GM12878 (cell line): ENCODE data around the gene BPIFB4. TPM values are rescaled to one million over a fixed set of nuclear protein-coding genes. Genes with fewer than 3 reads are reported as not detected.

Experiments used
- ATAC-seq: fragments of 200-7000 bp; cut with Tn5 transposase; 3 replicates; pipeline ENCODE4 v1.9.1; 2020; ENCODE audit warnings: mild to moderate bottlenecking, moderate library complexity
- BruUV-seq: library from RNA; stranded (reverse); fragments of 400-500 nt; replicated peaks from 2 replicates; lab custom pipeline; 2021; lab: Mats Ljungman, UMichigan
- CTCF ChIA-PET: fragments of 300-600 bp; sonication (Branson Sonifier 250); formaldehyde crosslinking; extraction: SDS; loops from one replicate; lab custom pipeline; 2021; ENCODE audit warnings: inconsistent platforms; lab: Yijun Ruan, JAX
- POLR2A ChIA-PET: fragments of 350-600 bp; formaldehyde crosslinking; extraction: SDS; loops from one replicate; lab custom pipeline; 2021; ENCODE audit warnings: inconsistent platforms; lab: Charles Lee
- RAD21 ChIA-PET: fragments of 300-600 bp; sonication (Branson Sonifier 250); formaldehyde crosslinking; loops from one replicate; lab custom pipeline; 2023; ENCODE audit warnings: antibody characterized with exemption; ENCODE audit not compliant: unreplicated experiment; lab: Charles Lee
- SMC1A ChIA-PET: fragments of 300-600 bp; sonication (Branson Sonifier 250); formaldehyde crosslinking; loops from one replicate; lab custom pipeline; 2023; ENCODE audit not compliant: unreplicated experiment, uncharacterized antibody; lab: Charles Lee
- DNase-seq: peaks from one replicate; pipeline ENCODE4 v3.0.0-alpha.2; 2011; ENCODE audit warnings: low read depth, low spot score
- FAIRE-seq: peaks from 3 replicates; lab custom pipeline; 2011; peaks lifted over from hg19 to GRCh38; lab: Jason Lieb, UNC
- H2AFZ ChIP-seq: 2 replicates; pipeline ENCODE4 v1.6.0; 2011; ENCODE audit warnings: low read depth, low read length, control low read depth; ENCODE audit not compliant: control insufficient read depth
- H3K27ac ChIP-seq: 2 replicates; pipeline ENCODE4 v1.5.1; 2011; ENCODE audit warnings: control low read depth; ENCODE audit not compliant: control insufficient read depth, insufficient read depth
- H3K27me3 ChIP-seq, 2 experiments: replicated peaks in 1 of 2; 2 replicates each; pipeline versions ENCODE4 v1.6.0 to v1.6.1; 2011; ENCODE audit warnings: low read length in 1 of 2; ENCODE audit not compliant: control insufficient read depth in 2 of 2, insufficient read depth in 2 of 2
- H3K36me3 ChIP-seq, 2 experiments: 2 replicates each; pipeline ENCODE4 v1.5.1; 2011; ENCODE audit warnings: low read length in 1 of 2; ENCODE audit not compliant: control insufficient read depth in 2 of 2, insufficient read depth in 2 of 2
- H3K4me1 ChIP-seq: 2 replicates; pipeline ENCODE4 v1.6.1; 2011; ENCODE audit warnings: mild to moderate bottlenecking, low read length, moderate library complexity, mixed read lengths; ENCODE audit not compliant: control insufficient read depth, insufficient read depth
- H3K4me2 ChIP-seq: 2 replicates; pipeline ENCODE4 v1.6.0; 2011; ENCODE audit warnings: control low read depth; ENCODE audit not compliant: control insufficient read depth, insufficient read depth
- H3K4me3 ChIP-seq: fragments of 200-600 bp; sonication (generic); 2 replicates; pipeline ENCODE4 v1.5.1; 2016
- H3K79me2 ChIP-seq: 2 replicates; pipeline ENCODE4 v1.6.0; 2011; ENCODE audit warnings: low read length; ENCODE audit not compliant: control insufficient read depth, insufficient read depth
- H3K9ac ChIP-seq: 2 replicates; pipeline ENCODE4 v1.8.0; 2011; ENCODE audit warnings: low read length, control low read depth, mixed read lengths; ENCODE audit not compliant: control insufficient read depth, insufficient read depth
- H3K9me3 ChIP-seq: replicated peaks from 3 replicates; pipeline ENCODE4 v1.5.1; 2011; ENCODE audit warnings: mild to moderate bottlenecking, low read length; ENCODE audit not compliant: control insufficient read depth, insufficient read depth
- H4K20me1 ChIP-seq: 2 replicates; pipeline ENCODE4 v1.6.0; 2011; ENCODE audit not compliant: control insufficient read depth, insufficient read depth
- ATF2 ChIP-seq: IDR thresholded peaks from 2 replicates; pipeline ENCODE4 v1.6.1; 2012; ENCODE audit warnings: low read length, inconsistent platforms
- BACH1 ChIP-seq: fragments of 450-650 bp; IDR thresholded peaks from 2 replicates; pipeline ENCODE4 v1.6.1; 2017; ENCODE audit warnings: mild to moderate bottlenecking, borderline replicate concordance
- BCL3 ChIP-seq: IDR thresholded peaks from 2 replicates; pipeline ENCODE4 v1.6.1; 2011; ENCODE audit warnings: borderline replicate concordance, low read depth, mild to moderate bottlenecking, moderate library complexity, low read length; ENCODE audit not compliant: insufficient read depth, poor library complexity, severe bottlenecking
- EED ChIP-seq: sonication (generic); IDR thresholded peaks from 2 replicates; pipeline ENCODE4 v1.6.1; 2016; ENCODE audit warnings: antibody characterized with exemption, low read depth
- HSF1 ChIP-seq: fragments of 150-350 bp; IDR thresholded peaks from 2 replicates; pipeline ENCODE4 v1.6.1; 2014; ENCODE audit warnings: mild to moderate bottlenecking, low read depth, low read length
- JUND ChIP-seq: IDR thresholded peaks from 2 replicates; pipeline ENCODE4 v1.6.1; 2012; ENCODE audit warnings: low read depth, mild to moderate bottlenecking, low read length, improper control_type of control experiment, moderate library complexity
- LARP7 ChIP-seq: fragments of 450-650 bp; IDR thresholded peaks from 2 replicates; pipeline ENCODE4 v1.6.1; 2017; ENCODE audit warnings: mild to moderate bottlenecking
- MEF2A ChIP-seq: IDR thresholded peaks from 2 replicates; pipeline ENCODE4 v1.6.1; 2011; ENCODE audit warnings: low read depth, mild to moderate bottlenecking, low read length, moderate library complexity; ENCODE audit not compliant: insufficient read depth
- NRF1 ChIP-seq: conservative IDR thresholded peaks from 2 replicates; pipeline ENCODE4 v1.6.1; 2011; ENCODE audit warnings: mild to moderate bottlenecking, low read depth, low read length, improper control_type of control experiment
- RCOR1 ChIP-seq: conservative IDR thresholded peaks from 2 replicates; pipeline ENCODE4 v1.6.1; 2012; ENCODE audit warnings: low read depth, low read length, improper control_type of control experiment
- SMARCA5 ChIP-seq: fragments of 450-650 bp; IDR thresholded peaks from 2 replicates; pipeline ENCODE4 v1.6.1; 2017; ENCODE audit warnings: mild to moderate bottlenecking
- STAT1 ChIP-seq: fragments of 450-650 bp; conservative IDR thresholded peaks from 2 replicates; pipeline ENCODE4 v1.6.1; 2014; ENCODE audit warnings: antibody characterized with exemption, mild to moderate bottlenecking
- YY1 ChIP-seq: IDR thresholded peaks from 2 replicates; pipeline ENCODE4 v1.6.1; 2011; ENCODE audit warnings: low read depth, mild to moderate bottlenecking, low read length
- ZBTB4 ChIP-seq: fragments of 450-650 bp; formaldehyde crosslinking; IDR thresholded peaks from 2 replicates; pipeline ENCODE4 v1.4.0; 2022; ENCODE audit warnings: mild to moderate bottlenecking, moderate library complexity
- WGBS: methylation state at CpG from one replicate; pipeline ENCODE4 v1.1.6; 2016; ENCODE audit warnings: low lambda C conversion rate; ENCODE audit not compliant: insufficient replicate concordance, insufficient coverage; ENCODE audit errors: missing lambda C conversion rate; 5-methylcytosine and 5-hydroxymethylcytosine counted together
- in situ Hi-C: fragments of 300-500 bp; cut with MboI; formaldehyde crosslinking; loops from 9 replicates; pipeline ENCODE4 v1.14.3; 2018; ENCODE audit warnings: mixed read lengths
- intact Hi-C: fragments of 100-400 bp; cut with micrococcal nuclease; formaldehyde crosslinking; loops from one replicate; pipeline ENCODE4 v1.14.2; 2022; ENCODE audit not compliant: unreplicated experiment
- polyA plus RNA-seq, 11 experiments: library from polyadenylated mRNA; depleted of rRNA in 4 of 11; unstranded in 6 of 11; stranded (reverse) in 5 of 11; fragments of >200 nt; fragmentation: Nextera tagmentation in 4 of 11; fragmentation: Illumina TruSeq in 1 of 11; extraction: Ambion mirVana in 4 of 11; extraction: Trizol in 1 of 11; gene quantifications; 1 replicate in 1 of 11; 2 replicates in 10 of 11; pipeline versions ENCODE4 v1.2.1 to v1.2.3, GENCODE V29; 2011 to 2016; ENCODE audit warnings: inconsistent platforms in 2 of 11, missing spikeins in 2 of 11, low read depth in 1 of 11
- total RNA-seq, 4 experiments: library from RNA; depleted of rRNA in 3 of 4; stranded (reverse); fragments of >200 nt in 3 of 4; fragmentation: Illumina TruSeq in 1 of 4; extraction: Trizol in 1 of 4; gene quantifications; 2 replicates each; pipeline versions ENCODE4 v1.2.1 to v1.2.3, GENCODE V29; 2013 to 2021

Gene BPIFB4
- total and polyA plus RNA-seq, 10 of the 15 experiments (the other 5 are each of a cell fraction or from before 2014, with no cell fraction given) = 0.12 TPM; not detected in 9

DNA sequence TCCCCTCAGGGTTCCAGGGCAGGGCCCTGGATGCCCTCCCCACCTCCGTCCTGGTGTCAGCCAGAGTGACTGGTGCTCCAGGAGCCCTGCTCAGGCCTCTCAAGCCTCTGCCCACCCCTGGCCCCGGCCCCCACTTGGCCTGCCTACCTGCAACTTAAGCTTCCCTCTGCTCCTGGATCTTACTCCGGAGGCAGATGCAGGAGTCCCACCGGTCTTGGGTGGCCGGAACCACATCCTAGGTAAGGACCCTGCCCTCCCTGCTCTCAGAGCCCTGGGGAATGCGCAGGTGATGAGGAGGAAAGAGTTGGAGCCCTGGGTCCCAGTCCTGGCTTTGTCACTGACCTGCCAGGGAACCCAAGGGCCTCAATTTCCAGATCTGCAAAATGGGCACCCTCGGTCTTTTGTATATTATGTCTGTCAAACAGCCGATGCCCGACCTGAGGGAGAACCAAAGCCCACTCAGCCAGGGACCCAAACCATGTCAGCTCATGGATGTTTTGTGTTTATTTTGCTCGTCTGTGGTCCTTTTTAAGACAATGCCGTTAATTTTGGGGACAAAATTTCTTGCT is 54.0 kb downstream of the BPIFB4 start:
- WGBS = 49% methylated on average over 11 of the region's 11 CpGs
- ChIA-PET RAD21 (no interaction called here), SMC1A (no interaction called here), CTCF (no interaction called here), POLR2A (no interaction called here)
- H3K4me2 ChIP-seq = no peak overlapping the region
- H2AFZ ChIP-seq = no peak overlapping the region
- in situ Hi-C loops (no loop called here), intact Hi-C loops (no loop called here)
- H3K27me3 ChIP-seq = peaks cover 0 to 3% of the 10 kb centered on the region in 2 experiments; a peak in 3 of 4 replicates
- no peaks in the 10 kb centered on the region for H4K20me1 ChIP-seq
- no peaks in the 10 kb centered on the region; the same call in 2 of the 3 replicates for H3K9me3 ChIP-seq
- BruUV-seq = no TSS peak
- H3K9ac ChIP-seq = no peak overlapping the region
- H3K36me3 ChIP-seq = no peaks in the 10 kb centered on the region
- FAIRE-seq (no peak), DNase-seq (no peak), ATAC-seq (no peak)
- no peak overlapping the region for H3K27ac ChIP-seq
- no peaks in the 10 kb centered on the region for H3K79me2 ChIP-seq
- no peaks in the 10 kb centered on the region for H3K4me1 ChIP-seq
- H3K4me3 ChIP-seq = no peak overlapping the region
- no peak for TF ChIP-seq BACH1
- TF ChIP-seq JUND = no peak
- TF ChIP-seq EED = no peak
- no peak for TF ChIP-seq STAT1
- TF ChIP-seq LARP7 = no peak
- no peak for TF ChIP-seq RCOR1
- no peak for TF ChIP-seq SMARCA5
- no peak for TF ChIP-seq HSF1
- TF ChIP-seq ATF2 = no peak
- no peak for TF ChIP-seq MEF2A
- no peak for TF ChIP-seq NRF1
- TF ChIP-seq BCL3 = no peak
- no peak for TF ChIP-seq YY1
- TF ChIP-seq ZBTB4 (CRISPR knock-in tag) = no peak
